ENCODE results near the gene MTHFD1L. TPM values are rescaled to one million over a fixed set of nuclear protein-coding genes. Genes with fewer than 3 reads are reported as not detected.

MTHFD1L gene
- total and polyA plus RNA-seq, 2 of the 4 experiments (the other 2 are of a cell fraction): 43.5 to 53.2 TPM

GRCh38 chr6:151021896-151022295 is 156.4 kb downstream of the MTHFD1L start:
- H3K14ac ChIP-seq (replicated peaks; ENCODE audit: low read depth, low read length): no peak overlapping the region
- DNase-seq (peak; percentile 43), ATAC-seq (ENCODE audit: low read depth) (peak; percentile 65)
- no peak overlapping the region for H2AFZ ChIP-seq (replicated peaks; ENCODE audit: low read length, poor library complexity)
- intact Hi-C loops (cut with micrococcal nuclease) (no loop called here), dilution Hi-C loops (cut with HindIII; ENCODE audit: low sequenced_read_pairs, unreplicated experiment) (no loop called here), in situ Hi-C loops (cut with MboI; ENCODE audit: low sequenced_read_pairs) (no loop called here)
- peak overlapping the region; percentile 46; the same call in 1 of the 2 replicates for H3K18ac ChIP-seq (ENCODE audit: low read depth, low read length)
- H2BK15ac ChIP-seq (ENCODE audit: low read depth, low read length): no peak overlapping the region
- no peak overlapping the region for H2AK9ac ChIP-seq (replicated peaks; ENCODE audit: low read depth, low read length, poor library complexity)
- no peak overlapping the region; the same call in 1 of the 2 replicates for H3K9ac ChIP-seq (ENCODE audit: low read depth, low read length)
- H4K5ac ChIP-seq (ENCODE audit: low read depth, low read length): peak overlapping the region; percentile 12; the same call in 1 of the 2 replicates
- H3K79me1 ChIP-seq (ENCODE audit: low read depth in 1 of 2, low read length in 2 of 2): peaks cover 21 to 42% of the 10 kb centered on the region in 2 experiments
- peaks cover 14% of the 10 kb centered on the region for H3K4me1 ChIP-seq (ENCODE audit: control insufficient read depth, insufficient read depth, low read length)
- H3K4ac ChIP-seq (ENCODE audit: low read depth, low read length): no peak overlapping the region
- no peaks in the 10 kb centered on the region for H3K9me3 ChIP-seq (ENCODE audit: control insufficient read depth, insufficient read depth, low read length)
- no peak overlapping the region; the same call in 1 of the 2 replicates for H3K4me2 ChIP-seq (ENCODE audit: low read depth, low read length)
- H3K23ac ChIP-seq (ENCODE audit: low read depth, low read length): no peak overlapping the region
- no peak overlapping the region for H3K4me3 ChIP-seq (ENCODE audit: insufficient read depth, low read depth, low read length)
- TF ChIP-seq RFX5 (IDR thresholded peaks at IDR 0.05; ENCODE audit: low read depth, low read length): no peak
- no peak for TF ChIP-seq BHLHE40 (IDR thresholded peaks at IDR 0.05; ENCODE audit: low read depth, low read length)
- no peak for TF ChIP-seq SMC3 (IDR thresholded peaks at IDR 0.05; ENCODE audit: low read depth, low read length)
- no peak for TF ChIP-seq CEBPB (IDR thresholded peaks at IDR 0.05; ENCODE audit: low read depth, low read length)
- no peak for TF ChIP-seq FOS (IDR thresholded peaks at IDR 0.05; ENCODE audit: low read depth, low read length)
- no peak for TF ChIP-seq USF2 (IDR thresholded peaks at IDR 0.05; ENCODE audit: low read depth, low read length)
- no peak for TF ChIP-seq RCOR1 (IDR thresholded peaks at IDR 0.05; ENCODE audit: insufficient replicate concordance, low read length)
- TF ChIP-seq POLR2A (IDR thresholded peaks at IDR 0.05; ENCODE audit: low read depth, low read length): no peak
- no peak for TF ChIP-seq ELK1 (IDR thresholded peaks at IDR 0.05; ENCODE audit: borderline replicate concordance, low read depth, low read length)
- no peak for TF ChIP-seq MXI1 (IDR thresholded peaks at IDR 0.05; ENCODE audit: borderline replicate concordance, low read depth, low read length)
- no peak for TF ChIP-seq CTCF (conservative IDR thresholded peaks at IDR 0.05; ENCODE audit: low read depth, low read length)
- TF ChIP-seq NFE2L2 (IDR thresholded peaks at IDR 0.05; ENCODE audit: low read depth, low read length): no peak
- TF ChIP-seq MAZ (IDR thresholded peaks at IDR 0.05; ENCODE audit: borderline replicate concordance, low read depth, low read length): no peak
- TF ChIP-seq RAD21 (IDR thresholded peaks at IDR 0.05; ENCODE audit: low read length): no peak
- no peak for TF ChIP-seq MAFK (IDR thresholded peaks at IDR 0.05; ENCODE audit: low read depth, low read length)
- no peak for TF ChIP-seq CHD1 (IDR thresholded peaks at IDR 0.05; ENCODE audit: low read depth, low read length)
- peaks cover 17% of the 10 kb centered on the region for H3K9me1 ChIP-seq (ENCODE audit: insufficient read depth, low read length)
- BruUV-seq (replicated peaks): no TSS peak
- no peak overlapping the region for H2BK120ac ChIP-seq (ENCODE audit: low read depth, low read length)
- H3K27ac ChIP-seq (ENCODE audit: insufficient read depth, low read length): no peak overlapping the region
- whole genome bisulfite sequencing, 2 experiments (ENCODE audit: extremely low coverage in 2 of 2, insufficient read length in 1 of 2): no CpG with 5 or more reads among the region's 4 CpGs
- H2BK20ac ChIP-seq (ENCODE audit: low read depth, low read length): no peak overlapping the region; the same call in 1 of the 2 replicates
- no peak overlapping the region for H2AK5ac ChIP-seq (ENCODE audit: low read depth, low read length)
- no peak overlapping the region for H4K91ac ChIP-seq (ENCODE audit: insufficient read depth, low read depth, low read length)
- H3K27me3 ChIP-seq (ENCODE audit: control insufficient read depth, insufficient read depth, low read length): no peaks in the 10 kb centered on the region
- H4K8ac ChIP-seq (ENCODE audit: low read depth in 2 of 2, low read length in 2 of 2): peak overlapping the region in 1 of 2 experiments; percentile 18; a peak in 1 of 4 replicates
- ChIA-PET POLR2A (ENCODE audit: unreplicated experiment) (no interaction called here), CTCF (interaction anchor here (1.6 kb wide), 1 partner anchor 303 kb away, joined by 4 read pairs; no protein-coding TSS in a partner anchor)
- peaks cover 55% of the 10 kb centered on the region for H3K36me3 ChIP-seq (ENCODE audit: control insufficient read depth, insufficient read depth, low read length)
- H2BK5ac ChIP-seq (ENCODE audit: low read depth, low read length, poor library complexity, severe bottlenecking): peak overlapping the region; percentile 8
- no peak overlapping the region for H3K56ac ChIP-seq (ENCODE audit: extremely low read depth, insufficient read depth, low read length)
- no peaks in the 10 kb centered on the region for H4K20me1 ChIP-seq (ENCODE audit: insufficient read depth, low read length)
